Measurements from ENCODE around the gene CNTNAP2.
"Not testable (repeated sequence)": the region's sequence is repeated elsewhere in the genome, so short reads cannot be mapped to it uniquely, and the experiment has no call there.

The CNTNAP2 gene

DNA sequence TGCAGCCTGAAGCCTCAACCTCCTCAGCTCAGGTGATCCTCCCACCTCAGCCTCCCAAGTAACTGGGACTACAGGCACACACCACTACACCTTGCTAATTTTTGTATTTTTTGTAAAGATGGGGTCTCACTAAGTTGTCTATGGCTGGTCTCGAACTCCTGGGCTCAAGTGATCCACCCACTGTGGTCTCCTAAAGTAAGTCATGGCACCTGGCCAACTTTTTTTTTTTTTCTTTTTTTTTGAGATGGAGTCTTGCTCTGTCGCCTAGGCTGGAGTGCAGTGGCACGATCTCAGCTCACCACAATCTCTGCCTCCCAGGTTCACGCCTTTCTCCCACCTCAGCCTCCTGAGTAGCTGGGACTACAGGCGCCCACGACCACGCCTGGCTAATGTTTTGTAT is 2182.2 kb downstream of the CNTNAP2 start:
- H3K79me2 ChIP-seq (ENCODE audit: control insufficient read depth, insufficient read depth, low read length, unreplicated experiment); H3K27ac ChIP-seq (ENCODE audit: low read depth, low read length); H3K36me3 ChIP-seq (ENCODE audit: insufficient read depth, low read length); H3K4me1 ChIP-seq (ENCODE audit: control insufficient read depth, insufficient read depth, low read length, unreplicated experiment); H2AFZ ChIP-seq (ENCODE audit: low read length, unreplicated experiment); H3K27me3 ChIP-seq (ENCODE audit: insufficient read depth, low read length); H3K4me3 ChIP-seq (ENCODE audit: low read depth, low read length): not testable (repeated sequence)

DNA sequence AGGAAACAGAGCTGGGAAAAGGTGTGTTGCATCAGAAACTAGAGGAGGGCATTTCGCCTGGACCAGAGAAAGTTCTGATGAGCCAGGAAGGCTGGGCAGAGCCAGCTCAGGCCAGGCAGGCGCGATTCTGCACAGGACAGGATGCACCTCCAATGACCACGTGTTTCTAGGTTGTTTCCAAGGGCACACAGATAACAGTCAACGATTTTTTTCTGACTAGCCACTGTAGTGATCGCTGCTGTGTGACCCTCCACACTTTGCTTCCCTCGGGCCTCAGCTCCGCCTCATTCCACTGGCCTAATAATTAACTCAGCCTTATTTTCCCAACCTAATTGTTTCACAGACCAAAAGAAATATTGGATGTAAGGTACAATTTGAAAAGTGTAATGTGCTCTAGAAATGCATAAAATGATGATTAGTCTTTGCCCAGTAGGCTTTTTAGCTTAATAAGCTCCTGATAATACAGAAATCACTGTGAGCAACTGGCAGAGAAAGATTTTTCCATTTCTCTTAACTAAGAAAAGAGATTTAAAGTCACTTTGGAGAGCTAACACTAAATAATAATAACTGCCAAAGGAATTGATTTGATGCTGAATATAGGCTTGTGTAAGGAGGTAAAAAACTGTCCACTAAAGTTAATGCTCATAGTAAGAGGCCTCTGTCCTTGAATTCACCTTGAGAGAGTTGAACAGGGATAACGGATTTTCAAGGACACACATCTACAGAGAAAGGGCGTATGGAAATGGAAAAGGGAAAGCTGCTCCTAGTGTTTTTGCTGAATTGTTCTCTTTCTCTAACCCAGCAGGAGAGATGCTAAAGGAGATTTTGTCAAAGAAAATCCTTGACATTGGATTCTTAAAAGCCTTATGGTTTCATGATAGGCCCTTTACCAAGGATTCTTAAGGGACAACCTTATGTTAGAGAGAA is 2183.0 kb downstream of the CNTNAP2 start:
- Histone ChIP-seq H3K79me2 (ENCODE audit: control insufficient read depth, insufficient read depth, low read length, unreplicated experiment) (no peaks in the 10 kb centered on the region), H3K27ac (ENCODE audit: low read depth, low read length) (no peak overlapping the region), H3K36me3 (ENCODE audit: insufficient read depth, low read length) (no peaks in the 10 kb centered on the region), H3K4me1 (ENCODE audit: control insufficient read depth, insufficient read depth, low read length, unreplicated experiment) (no peaks in the 10 kb centered on the region), H3K4me3 (ENCODE audit: low read depth, low read length) (no peak overlapping the region), H2AFZ (ENCODE audit: low read length, unreplicated experiment) (no peak overlapping the region), H3K27me3 (ENCODE audit: insufficient read depth, low read length) (no peaks in the 10 kb centered on the region)

DNA sequence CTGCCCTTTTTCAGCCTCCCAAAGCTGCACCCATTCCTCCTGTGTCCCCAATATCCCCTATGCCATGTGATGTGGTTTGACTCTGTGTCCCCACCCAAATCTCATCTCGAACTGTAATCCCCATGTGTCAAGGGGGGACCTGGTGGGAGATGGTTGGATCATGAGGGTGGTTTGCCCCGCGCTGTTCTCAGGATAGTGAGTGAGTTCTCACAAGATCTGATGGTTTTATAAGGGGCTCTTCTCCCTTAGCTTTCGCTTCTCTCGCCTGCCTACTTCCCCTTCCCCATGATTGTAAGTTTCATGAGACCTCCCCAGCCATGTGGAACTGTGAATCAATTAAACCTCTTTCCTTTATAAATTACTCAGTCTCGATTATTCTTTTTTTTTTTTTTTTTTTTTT is 2185.8 kb downstream of the CNTNAP2 start:
- not testable (repeated sequence) for H3K4me1 ChIP-seq (ENCODE audit: control insufficient read depth, insufficient read depth, low read length, unreplicated experiment); H3K36me3 ChIP-seq (ENCODE audit: insufficient read depth, low read length); H3K27ac ChIP-seq (ENCODE audit: low read depth, low read length); H3K27me3 ChIP-seq (ENCODE audit: insufficient read depth, low read length); H2AFZ ChIP-seq (ENCODE audit: low read length, unreplicated experiment); H3K4me3 ChIP-seq (ENCODE audit: low read depth, low read length); H3K79me2 ChIP-seq (ENCODE audit: control insufficient read depth, insufficient read depth, low read length, unreplicated experiment)

DNA sequence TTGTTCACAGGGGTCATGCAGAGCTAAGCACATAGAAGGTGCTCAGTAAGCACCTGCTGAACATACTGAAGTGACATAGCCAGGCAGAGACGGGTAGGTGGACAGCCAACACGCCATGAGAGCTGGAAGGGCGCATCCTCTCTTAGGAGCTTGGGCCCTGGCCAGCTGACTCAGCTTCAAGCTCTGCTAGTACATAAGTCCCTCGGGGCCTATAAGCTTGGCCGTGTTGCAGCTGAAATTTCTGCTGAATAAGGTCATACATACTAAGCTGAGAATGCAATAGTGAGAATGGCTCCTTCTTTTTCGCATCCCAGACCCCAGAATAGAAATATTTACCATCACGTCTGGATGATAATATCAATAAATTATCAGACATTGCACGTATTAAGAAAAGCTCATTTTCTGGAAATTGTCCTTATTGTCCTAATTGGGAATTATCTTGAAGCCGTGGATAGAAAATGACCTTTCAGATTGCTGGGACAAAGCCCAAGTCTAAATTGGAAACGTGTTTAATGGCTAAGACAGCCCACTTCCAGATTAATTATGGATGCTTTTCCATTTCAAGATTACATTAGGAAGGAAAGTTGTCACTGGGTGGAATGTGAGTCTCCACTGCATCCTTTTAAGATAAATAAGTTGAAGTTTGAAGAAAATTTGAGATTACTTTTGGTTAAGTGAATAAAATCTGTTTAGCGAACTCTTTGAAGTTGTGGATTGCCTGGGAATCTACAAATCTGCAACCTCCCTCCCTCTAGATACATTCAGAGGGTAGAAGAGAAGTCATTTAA is 2186.9 kb downstream of the CNTNAP2 start:
- Histone ChIP-seq H3K4me1 (ENCODE audit: control insufficient read depth, insufficient read depth, low read length, unreplicated experiment) (no peaks in the 10 kb centered on the region), H3K27ac (ENCODE audit: low read depth, low read length) (no peak overlapping the region), H3K36me3 (ENCODE audit: insufficient read depth, low read length) (no peaks in the 10 kb centered on the region), H3K4me3 (ENCODE audit: low read depth, low read length) (no peak overlapping the region), H2AFZ (ENCODE audit: low read length, unreplicated experiment) (no peak overlapping the region), H3K79me2 (ENCODE audit: control insufficient read depth, insufficient read depth, low read length, unreplicated experiment) (no peaks in the 10 kb centered on the region), H3K27me3 (ENCODE audit: insufficient read depth, low read length) (no peaks in the 10 kb centered on the region)

DNA sequence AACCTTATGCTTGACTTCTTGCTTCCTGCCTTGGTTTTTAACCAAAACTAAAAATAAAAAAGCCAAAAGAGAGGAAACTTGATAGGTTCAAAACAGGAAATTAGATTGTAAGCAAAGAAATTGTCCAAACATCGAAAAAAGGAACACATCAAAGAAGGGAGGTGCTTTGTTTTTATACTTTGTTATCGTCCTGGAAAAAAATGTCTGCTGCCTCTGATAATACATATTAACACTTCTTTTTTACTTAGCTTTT is 2187.4 kb downstream of the CNTNAP2 start:
- Histone ChIP-seq H3K36me3 (ENCODE audit: insufficient read depth, low read length) (no peaks in the 10 kb centered on the region), H3K79me2 (ENCODE audit: control insufficient read depth, insufficient read depth, low read length, unreplicated experiment) (no peaks in the 10 kb centered on the region), H3K4me3 (ENCODE audit: low read depth, low read length) (no peak overlapping the region), H3K4me1 (ENCODE audit: control insufficient read depth, insufficient read depth, low read length, unreplicated experiment) (no peaks in the 10 kb centered on the region), H3K27me3 (ENCODE audit: insufficient read depth, low read length) (no peaks in the 10 kb centered on the region), H2AFZ (ENCODE audit: low read length, unreplicated experiment) (no peak overlapping the region), H3K27ac (ENCODE audit: low read depth, low read length) (no peak overlapping the region)

DNA sequence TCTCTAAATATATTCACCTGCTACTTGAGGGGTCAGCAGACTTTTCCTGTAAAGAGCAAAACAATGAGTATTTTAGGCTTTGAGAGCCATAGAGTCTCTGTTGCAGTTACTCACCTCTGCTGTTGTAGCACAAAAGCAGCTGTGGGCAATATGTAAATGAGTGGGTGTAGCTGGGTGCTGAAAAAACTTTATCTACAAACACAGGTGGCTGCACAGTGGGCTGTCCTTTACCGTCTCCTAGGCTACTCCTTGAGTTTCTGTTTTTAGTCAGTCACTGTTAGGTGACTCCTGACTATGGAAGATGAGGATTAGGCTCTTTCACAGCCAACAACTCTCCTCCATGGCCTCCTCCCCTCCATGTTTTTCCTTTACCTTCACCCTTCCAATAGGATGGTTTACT is 2187.9 kb downstream of the CNTNAP2 start:
- Histone ChIP-seq H3K4me1 (ENCODE audit: control insufficient read depth, insufficient read depth, low read length, unreplicated experiment) (no peaks in the 10 kb centered on the region), H3K36me3 (ENCODE audit: insufficient read depth, low read length) (no peaks in the 10 kb centered on the region), H3K4me3 (ENCODE audit: low read depth, low read length) (no peak overlapping the region), H2AFZ (ENCODE audit: low read length, unreplicated experiment) (no peak overlapping the region), H3K27me3 (ENCODE audit: insufficient read depth, low read length) (no peaks in the 10 kb centered on the region), H3K79me2 (ENCODE audit: control insufficient read depth, insufficient read depth, low read length, unreplicated experiment) (no peaks in the 10 kb centered on the region), H3K27ac (ENCODE audit: low read depth, low read length) (no peak overlapping the region)

DNA sequence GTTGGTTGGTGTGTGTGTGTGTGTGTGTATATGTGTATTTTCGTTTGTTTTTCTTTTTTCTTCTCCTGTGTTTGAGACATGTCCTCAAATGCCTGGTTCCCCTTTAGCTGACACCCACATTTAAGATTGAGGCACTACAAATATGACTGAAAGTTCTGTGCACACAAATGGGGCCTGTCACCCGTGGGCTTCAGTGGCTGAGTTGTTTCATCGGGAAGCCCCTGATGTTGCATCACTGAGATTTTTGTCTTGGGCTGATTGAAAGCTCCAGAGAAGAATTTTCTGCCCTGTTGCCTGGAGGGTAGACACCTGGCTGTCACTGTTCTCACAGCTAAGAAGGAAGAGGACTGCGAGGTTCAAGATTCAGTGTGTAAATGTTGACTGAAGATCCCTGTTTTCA is 2190.2 kb downstream of the CNTNAP2 start:
- Histone ChIP-seq H3K27me3 (ENCODE audit: insufficient read depth, low read length) (no peaks in the 10 kb centered on the region), H3K4me3 (ENCODE audit: low read depth, low read length) (no peak overlapping the region), H3K36me3 (ENCODE audit: insufficient read depth, low read length) (no peaks in the 10 kb centered on the region), H3K4me1 (ENCODE audit: control insufficient read depth, insufficient read depth, low read length, unreplicated experiment) (no peaks in the 10 kb centered on the region), H3K27ac (ENCODE audit: low read depth, low read length) (no peak overlapping the region), H3K79me2 (ENCODE audit: control insufficient read depth, insufficient read depth, low read length, unreplicated experiment) (no peaks in the 10 kb centered on the region), H2AFZ (ENCODE audit: low read length, unreplicated experiment) (no peak overlapping the region)

DNA sequence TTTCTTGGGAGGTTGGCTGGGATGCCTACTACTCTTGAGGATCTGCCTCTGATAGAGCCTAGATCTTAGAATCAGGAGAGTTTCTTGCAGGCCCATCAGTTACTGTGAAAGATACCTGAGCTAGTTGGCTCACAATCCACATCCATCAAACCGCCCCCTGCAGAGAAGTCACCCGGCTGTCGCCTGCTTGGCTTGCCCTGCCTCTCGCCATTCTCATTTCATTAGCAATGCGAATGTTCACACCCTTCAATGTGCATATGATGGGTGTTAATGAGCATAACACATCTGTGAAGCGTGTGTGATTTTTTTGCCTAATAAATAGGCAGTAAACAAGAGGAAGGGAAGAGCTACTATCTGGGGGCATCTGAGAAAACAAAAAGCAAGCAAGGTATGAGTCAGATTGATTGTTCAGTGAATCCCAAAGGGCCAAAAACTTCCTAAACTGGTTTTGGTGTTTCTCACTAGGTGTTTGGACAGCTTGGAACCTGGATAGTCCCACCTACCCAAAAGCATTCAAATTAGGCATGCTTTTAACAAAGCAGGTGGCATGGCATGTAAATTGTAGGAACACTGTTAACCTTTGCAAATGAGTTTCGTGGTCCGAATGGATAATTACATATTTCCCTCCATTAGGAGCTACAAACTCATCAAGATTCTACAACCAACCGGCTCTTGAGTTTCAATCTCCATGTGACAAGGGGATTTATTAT is 2201.7 kb downstream of the CNTNAP2 start:
- Histone ChIP-seq H3K4me1 (ENCODE audit: control insufficient read depth, insufficient read depth, low read length, unreplicated experiment) (no peaks in the 10 kb centered on the region), H3K27ac (ENCODE audit: low read depth, low read length) (no peak overlapping the region), H3K79me2 (ENCODE audit: control insufficient read depth, insufficient read depth, low read length, unreplicated experiment) (no peaks in the 10 kb centered on the region), H3K36me3 (ENCODE audit: insufficient read depth, low read length) (no peaks in the 10 kb centered on the region), H3K27me3 (ENCODE audit: insufficient read depth, low read length) (no peaks in the 10 kb centered on the region), H2AFZ (ENCODE audit: low read length, unreplicated experiment) (no peak overlapping the region), H3K4me3 (ENCODE audit: low read depth, low read length) (no peak overlapping the region)

DNA sequence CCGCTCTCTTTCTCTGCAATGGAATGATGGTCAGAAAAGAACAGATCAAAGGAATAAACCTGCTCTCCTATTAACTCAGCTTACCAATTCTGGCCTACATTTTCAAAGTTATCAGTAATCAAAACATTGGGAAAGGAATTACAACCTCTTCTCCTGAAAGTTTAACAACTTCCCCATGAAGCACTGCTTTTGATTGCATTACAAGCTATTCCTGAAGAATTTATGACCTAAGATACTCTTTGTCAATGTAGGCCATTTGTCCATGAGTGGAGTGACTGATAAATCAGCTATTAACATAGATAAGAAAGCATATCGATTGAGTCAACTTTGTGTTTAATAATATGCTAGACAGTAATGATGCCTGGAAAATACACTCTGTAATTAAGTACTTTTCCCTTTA is 2202.2 kb downstream of the CNTNAP2 start:
- no peaks in the 10 kb centered on the region for H3K27me3 ChIP-seq (ENCODE audit: insufficient read depth, low read length)
- H2AFZ ChIP-seq (ENCODE audit: low read length, unreplicated experiment), result no peak overlapping the region
- no peaks in the 10 kb centered on the region for H3K4me1 ChIP-seq (ENCODE audit: control insufficient read depth, insufficient read depth, low read length, unreplicated experiment)
- H3K27ac ChIP-seq (ENCODE audit: low read depth, low read length), result no peak overlapping the region
- H3K4me3 ChIP-seq (ENCODE audit: low read depth, low read length), result no peak overlapping the region
- no peaks in the 10 kb centered on the region for H3K79me2 ChIP-seq (ENCODE audit: control insufficient read depth, insufficient read depth, low read length, unreplicated experiment)
- no peaks in the 10 kb centered on the region for H3K36me3 ChIP-seq (ENCODE audit: insufficient read depth, low read length)

DNA sequence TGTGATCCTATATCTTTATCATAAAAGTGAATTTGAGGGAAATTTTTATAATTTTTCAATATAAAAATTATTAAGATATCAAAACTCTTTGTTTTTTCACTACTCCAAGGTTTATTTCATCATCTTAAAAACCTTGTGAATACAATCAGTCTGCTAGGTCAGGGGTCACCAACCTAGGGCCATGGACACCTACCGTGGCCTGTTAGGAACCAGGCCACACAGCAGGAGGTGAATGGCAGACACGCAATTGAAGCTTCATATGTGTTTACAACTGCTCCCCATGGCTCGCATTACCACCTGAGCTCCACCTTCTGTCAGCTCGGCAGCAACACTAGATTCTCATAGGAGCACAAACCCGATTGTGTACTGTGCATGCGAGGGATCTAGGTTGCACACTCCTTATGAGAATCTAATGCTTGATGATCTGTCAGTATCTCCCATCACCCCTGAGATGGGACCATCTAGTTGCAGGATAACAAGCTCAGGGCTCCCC is 2202.8 kb downstream of the CNTNAP2 start:
- Histone ChIP-seq H3K27me3 (ENCODE audit: insufficient read depth, low read length) (no peaks in the 10 kb centered on the region), H3K36me3 (ENCODE audit: insufficient read depth, low read length) (no peaks in the 10 kb centered on the region), H3K4me3 (ENCODE audit: low read depth, low read length) (no peak overlapping the region), H3K4me1 (ENCODE audit: control insufficient read depth, insufficient read depth, low read length, unreplicated experiment) (no peaks in the 10 kb centered on the region), H2AFZ (ENCODE audit: low read length, unreplicated experiment) (no peak overlapping the region), H3K27ac (ENCODE audit: low read depth, low read length) (no peak overlapping the region), H3K79me2 (ENCODE audit: control insufficient read depth, insufficient read depth, low read length, unreplicated experiment) (no peaks in the 10 kb centered on the region)
